ENCODE data around the gene CRACR2A. TPM values are rescaled to one million over a fixed set of nuclear protein-coding genes. Genes with fewer than 3 reads are reported as not detected.

The CRACR2A gene
- total and polyA plus RNA-seq, 9 of the 15 experiments (the other 6 are each of a cell fraction or from before 2014, with no cell fraction given) = 2.1 to 15.1 (median 10.4) TPM

- no peaks in the 10 kb centered on the region for H4K20me1 ChIP-seq (replicated peaks; ENCODE audit: control insufficient read depth, insufficient read depth, low read length)
- H3K4me1 ChIP-seq (replicated peaks in 1 of 2; ENCODE audit: control insufficient read depth in 2 of 2, insufficient read depth in 2 of 2, low read length in 2 of 2) = no peaks in the 10 kb centered on the region
- CTCF ChIA-PET (ENCODE audit: low intra/inter-chr PET ratio) = no interaction called here
- no peak overlapping the region for H3K9ac ChIP-seq (ENCODE audit: insufficient read depth in 1 of 2, low read depth in 2 of 2, low read length in 2 of 2)
- no peaks in the 10 kb centered on the region for H3K79me2 ChIP-seq (ENCODE audit: control insufficient read depth, insufficient read depth, low read length)
- intact Hi-C loops (cut with micrococcal nuclease) (no loop called here), in situ Hi-C loops (cut with MboI) (no loop called here)
- DNase-seq (ENCODE audit: extremely low read depth in 1 of 4, low spot score in 3 of 4) (no peak), FAIRE-seq (no peak), ATAC-seq (no peak)
- H3K27ac ChIP-seq (ENCODE audit: extremely low read depth, low read depth, low read length) = no peak overlapping the region
- TF ChIP-seq TRIM25 (IDR thresholded peaks at IDR 0.05; ENCODE audit: borderline replicate concordance) = no peak
- no peaks in the 10 kb centered on the region for H3K27me3 ChIP-seq (ENCODE audit: control insufficient read depth in 2 of 2, insufficient read depth in 2 of 2, low read length in 2 of 2)
- 92% methylated on average over 9 of the region's 9 CpGs for WGBS (ENCODE audit: insufficient coverage, low coverage, missing lambda C conversion rate)
- H3K4me3 ChIP-seq = no peak overlapping the region
- H3K36me3 ChIP-seq (ENCODE audit: control insufficient read depth, insufficient read depth, low read length) = peaks cover 14% of the 10 kb centered on the region; the same call in 2 of the 3 replicates
- no peaks in the 10 kb centered on the region for H3K9me3 ChIP-seq (replicated peaks; ENCODE audit: control insufficient read depth, insufficient read depth, low read depth, low read length)
- no TSS peak for BruUV-seq (replicated peaks)
- H3K9me1 ChIP-seq (ENCODE audit: control insufficient read depth, insufficient read depth, low read length) = no peaks in the 10 kb centered on the region
- H3K4me2 ChIP-seq (ENCODE audit: insufficient read depth, low read length) = no peak overlapping the region
- POLR2A ChIA-PET = no interaction called here
- H2AFZ ChIP-seq (ENCODE audit: low read depth, low read length) = no peak overlapping the region
Measured at GRCh38 chr12:3717283-3717898, 35.5 kb downstream of the CRACR2A start.

- no peak for ATAC-seq
- Histone ChIP-seq H3K9ac (ENCODE audit: insufficient read depth in 1 of 2, low read depth in 2 of 2, low read length in 2 of 2) (no peak overlapping the region), H4K20me1 (replicated peaks; ENCODE audit: control insufficient read depth, insufficient read depth, low read length) (no peaks in the 10 kb centered on the region), H3K36me3 (ENCODE audit: control insufficient read depth, insufficient read depth, low read length) (peaks cover 14% of the 10 kb centered on the region; the same call in 2 of the 3 replicates), H3K4me1 (replicated peaks in 1 of 2; ENCODE audit: control insufficient read depth in 2 of 2, insufficient read depth in 2 of 2, low read length in 2 of 2) (no peaks in the 10 kb centered on the region), H3K79me2 (ENCODE audit: control insufficient read depth, insufficient read depth, low read length) (no peaks in the 10 kb centered on the region), H3K4me3 (no peak overlapping the region), H2AFZ (ENCODE audit: low read depth, low read length) (no peak overlapping the region), H3K4me2 (ENCODE audit: insufficient read depth, low read length) (no peak overlapping the region), H3K27ac (ENCODE audit: extremely low read depth, low read depth, low read length) (no peak overlapping the region), H3K9me3 (replicated peaks; ENCODE audit: control insufficient read depth, insufficient read depth, low read depth, low read length) (no peaks in the 10 kb centered on the region), H3K27me3 (ENCODE audit: control insufficient read depth in 2 of 2, insufficient read depth in 2 of 2, low read length in 2 of 2) (no peaks in the 10 kb centered on the region), H3K9me1 (ENCODE audit: control insufficient read depth, insufficient read depth, low read length) (no peaks in the 10 kb centered on the region)
- WGBS (ENCODE audit: insufficient coverage, low coverage, missing lambda C conversion rate) = no CpG with 5 or more reads among the region's 1 CpG
- FAIRE-seq = no peak
- CTCF ChIA-PET (ENCODE audit: low intra/inter-chr PET ratio) = no interaction called here
- POLR2A ChIA-PET = no interaction called here
- no peak for DNase-seq (ENCODE audit: extremely low read depth in 1 of 4, low spot score in 3 of 4)
- in situ Hi-C loops (cut with MboI) (no loop called here), intact Hi-C loops (cut with micrococcal nuclease) (no loop called here)
- no TSS peak for BruUV-seq (replicated peaks)
- TF ChIP-seq POU5F1 (IDR thresholded peaks at IDR 0.05; ENCODE audit: borderline replicate concordance, low read depth, low read length, partially characterized antibody) = no peak
- TF ChIP-seq ZNF518B (CRISPR knock-in tag; IDR thresholded peaks at IDR 0.05) = no peak
- TF ChIP-seq CHD2 (IDR thresholded peaks at IDR 0.05; ENCODE audit: low read depth, low read length) = no peak
- TF ChIP-seq ZNF143 (CRISPR knock-in tag; IDR thresholded peaks at IDR 0.05) = no peak
- TF ChIP-seq ZNF507 (tag; conservative IDR thresholded peaks at IDR 0.05) = no peak
- no peak for TF ChIP-seq RBBP5 (IDR thresholded peaks at IDR 0.05; ENCODE audit: borderline replicate concordance, insufficient read depth, low read length, poor library complexity, severe bottlenecking)
- TF ChIP-seq ZNF3 (CRISPR knock-in tag; IDR thresholded peaks at IDR 0.05) = no peak
Measured at GRCh38 chr12:3715999-3716398, 36.9 kb downstream of the CRACR2A start.

All from K562 (cell line).